ENCODE data around the gene ROM1.

DNA sequence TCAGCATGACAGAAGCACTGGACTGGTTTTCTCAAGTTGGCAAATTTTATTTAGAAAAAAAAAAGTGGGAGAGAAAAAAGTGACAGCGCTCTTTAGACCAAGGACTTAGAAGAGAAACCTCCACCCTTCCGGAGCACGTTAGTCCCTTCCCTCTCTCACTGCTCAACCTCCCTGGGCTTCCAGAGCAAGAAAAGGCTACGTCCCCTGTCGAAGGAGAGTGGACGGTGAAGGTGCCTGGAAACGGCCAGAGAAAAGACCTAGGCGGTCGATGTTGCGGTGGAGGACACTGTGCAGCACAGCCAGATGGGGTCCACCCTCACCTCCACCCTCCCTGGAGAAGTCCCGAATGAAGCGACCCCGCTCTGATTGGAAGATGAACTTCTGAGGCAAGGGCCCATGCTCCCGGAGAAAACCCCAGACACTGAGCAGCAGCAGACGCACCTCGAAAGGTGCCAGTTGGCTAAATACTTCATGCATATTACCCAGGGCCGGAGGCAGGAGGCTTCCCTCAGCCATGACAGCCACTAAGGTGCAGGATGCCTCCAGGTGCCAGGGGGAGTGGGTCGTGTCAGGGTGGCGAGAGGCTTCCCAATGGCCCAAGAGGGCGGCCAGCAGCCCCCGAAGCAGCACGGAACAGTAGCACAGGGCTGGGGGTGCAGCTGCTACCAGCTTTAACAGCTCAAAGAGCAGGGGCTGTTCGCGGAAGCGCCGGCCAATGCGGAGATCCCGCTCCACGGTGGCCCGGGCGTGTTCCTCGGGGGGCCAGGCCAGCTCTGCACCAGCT, 34.0 kb downstream of the ROM1 start:
- TF ChIP-seq GATA2 (IDR thresholded peaks at IDR 0.05; ENCODE audit: low read depth, low read length) (no peak), GATA3 (IDR thresholded peaks at IDR 0.05; ENCODE audit: low read depth, low read length) (no peak)

All from SH-SY5Y (cell line).